HepG2 (cell line): ENCODE measurements around the gene AADACL2. TPM values are rescaled to one million over a fixed set of nuclear protein-coding genes. Genes with fewer than 3 reads are reported as not detected.

Source experiments
- ATF4 ChIP-seq, 2 experiments: fragments of 450-650 bp in 1 of 2; sonication (generic) in 1 of 2; formaldehyde crosslinking; IDR thresholded peaks; 2 replicates each; pipeline versions ENCODE4 v1.5.0 to v1.8.0; 2020 to 2022; ENCODE audit warnings: mild to moderate bottlenecking in 1 of 2, missing genetic modification reagents in 1 of 2
- BRF2 ChIP-seq: sonication (generic); formaldehyde crosslinking; IDR thresholded peaks from 2 replicates; pipeline ENCODE4 v1.8.1; 2022; ENCODE audit warnings: mild to moderate bottlenecking, missing genetic modification reagents
- CHD4 ChIP-seq: fragments of 200-600 bp; sonication (generic); IDR thresholded peaks from 2 replicates; pipeline ENCODE4 v1.7.0; 2017; ENCODE audit warnings: mild to moderate bottlenecking, low read length, borderline replicate concordance
- ELK4 ChIP-seq: sonication (generic); formaldehyde crosslinking; IDR thresholded peaks from 2 replicates; pipeline ENCODE4 v1.9.0; 2021; ENCODE audit warnings: missing genetic modification reagents, borderline replicate concordance
- FOXA3 ChIP-seq: IDR thresholded peaks from 2 replicates; pipeline ENCODE4 v1.6.1; 2016; ENCODE audit warnings: missing genetic modification reagents, missing compliant biosample characterization
- FOXM1 ChIP-seq: sonication (generic); formaldehyde crosslinking; IDR thresholded peaks from 2 replicates; pipeline ENCODE4 v1.5.0; 2020; ENCODE audit warnings: missing genetic modification reagents
- HDAC2 ChIP-seq: sonication (generic); formaldehyde crosslinking; IDR thresholded peaks from 2 replicates; pipeline ENCODE4 v1.4.0; 2020; ENCODE audit warnings: missing genetic modification reagents
- HOXA7 ChIP-seq: sonication (generic); formaldehyde crosslinking; IDR thresholded peaks from 2 replicates; pipeline ENCODE4 v1.8.1; 2022; ENCODE audit warnings: mild to moderate bottlenecking, missing genetic modification reagents, moderate library complexity
- ISL2 ChIP-seq: sonication (generic); formaldehyde crosslinking; IDR thresholded peaks from 2 replicates; pipeline ENCODE4 v1.5.0; 2020; ENCODE audit warnings: missing genetic modification reagents
- KDM4B ChIP-seq: sonication (generic); formaldehyde crosslinking; IDR thresholded peaks from 2 replicates; pipeline ENCODE4 v1.4.0; 2020; ENCODE audit warnings: missing genetic modification reagents
- KDM6A ChIP-seq: IDR thresholded peaks from 2 replicates; pipeline ENCODE4 v1.6.1; 2016; ENCODE audit warnings: low read depth
- KLF9 ChIP-seq: IDR thresholded peaks from 2 replicates; pipeline ENCODE4 v1.6.1; 2016; ENCODE audit warnings: low read depth
- MAZ ChIP-seq, 2 experiments: sonication (generic) in 1 of 2; formaldehyde crosslinking in 1 of 2; IDR thresholded peaks; 2 replicates each; pipeline versions ENCODE4 v1.5.0 to v1.6.1; 2012 to 2020; ENCODE audit warnings: low read depth in 2 of 2, mild to moderate bottlenecking in 2 of 2, borderline replicate concordance in 1 of 2, improper control_type of control experiment in 1 of 2, low read length in 1 of 2, missing genetic modification reagents in 1 of 2, moderate library complexity in 1 of 2
- MTERF4 ChIP-seq: sonication (generic); formaldehyde crosslinking; IDR thresholded peaks from 2 replicates; pipeline ENCODE4 v1.8.0; 2023; ENCODE audit warnings: mild to moderate bottlenecking, missing genetic modification reagents
- NR2F1 ChIP-seq, 2 experiments: fragments of 450-650 bp in 1 of 2; formaldehyde crosslinking in 1 of 2; IDR thresholded peaks; 2 replicates each; pipeline versions ENCODE4 v1.5.0 to v1.6.1; 2016 to 2020; ENCODE audit warnings: mild to moderate bottlenecking in 1 of 2, missing compliant biosample characterization in 1 of 2, missing genetic modification reagents in 1 of 2, moderate library complexity in 1 of 2
- NR2F6 ChIP-seq, 2 experiments: IDR thresholded peaks; 2 replicates each; pipeline ENCODE4 v1.6.1; 2016; ENCODE audit warnings: antibody characterized with exemption in 1 of 2, mild to moderate bottlenecking in 1 of 2
- POLR2A ChIP-seq, 2 experiments: IDR thresholded peaks; 2 replicates each; pipeline ENCODE4 v1.6.1; 2011; ENCODE audit warnings: low read depth in 2 of 2, low read length in 2 of 2, mild to moderate bottlenecking in 1 of 2, moderate library complexity in 1 of 2; ENCODE audit not compliant: insufficient read depth in 1 of 2
- SP140L ChIP-seq: sonication (generic); formaldehyde crosslinking; IDR thresholded peaks from 2 replicates; pipeline ENCODE4 v1.4.0; 2020; ENCODE audit warnings: missing genetic modification reagents, borderline replicate concordance
- TBL1XR1 ChIP-seq: fragments of 150-350 bp; IDR thresholded peaks from 2 replicates; pipeline ENCODE4 v1.6.1; 2014; ENCODE audit warnings: borderline replicate concordance, low read length; ENCODE audit not compliant: partially characterized antibody
- TCF7 ChIP-seq: sonication (generic); IDR thresholded peaks from 2 replicates; pipeline ENCODE4 v1.6.1; 2016; ENCODE audit warnings: antibody characterized with exemption, low read depth
- ZBTB42 ChIP-seq: sonication (generic); formaldehyde crosslinking; IDR thresholded peaks from 2 replicates; pipeline ENCODE4 v1.5.0; 2020; ENCODE audit warnings: mild to moderate bottlenecking, missing genetic modification reagents
- ZBTB7B ChIP-seq: sonication (generic); formaldehyde crosslinking; IDR thresholded peaks from 2 replicates; pipeline ENCODE4 v1.4.0; 2020; ENCODE audit warnings: missing genetic modification reagents
- ZMYM4 ChIP-seq: sonication (generic); formaldehyde crosslinking; IDR thresholded peaks from 2 replicates; pipeline ENCODE4 v1.8.1; 2023; ENCODE audit warnings: mild to moderate bottlenecking, missing genetic modification reagents
- ZNF337 ChIP-seq: sonication (generic); formaldehyde crosslinking; IDR thresholded peaks from 2 replicates; pipeline ENCODE4 v1.5.1; 2020; ENCODE audit warnings: missing genetic modification reagents, low read depth, mild to moderate bottlenecking, borderline replicate concordance
- ZNF362 ChIP-seq: sonication (generic); formaldehyde crosslinking; IDR thresholded peaks from 2 replicates; pipeline ENCODE4 v1.4.0; 2020; ENCODE audit warnings: missing genetic modification reagents, mild to moderate bottlenecking, borderline replicate concordance
- ZNF614 ChIP-seq: IDR thresholded peaks from 2 replicates; pipeline ENCODE4 v1.6.1; 2018; ENCODE audit warnings: missing biosample characterization, missing genetic modification reagents, inconsistent platforms, borderline replicate concordance
- ZNF879 ChIP-seq: sonication (generic); formaldehyde crosslinking; IDR thresholded peaks from 2 replicates; pipeline ENCODE4 v1.8.1; 2023; ENCODE audit warnings: missing genetic modification reagents
- polyA plus RNA-seq, 8 experiments: library from polyadenylated mRNA; depleted of rRNA in 3 of 8; stranded (reverse) in 7 of 8; unstranded in 1 of 8; fragments of >200 nt; fragmentation: Illumina TruSeq in 4 of 8; extraction: Trizol in 4 of 8; gene quantifications; 2 replicates each; pipeline versions ENCODE4 v1.2.1 to v1.2.3, GENCODE V29; 2011 to 2016; ENCODE audit warnings: low read depth in 4 of 8, missing spikeins in 1 of 8, mixed read lengths in 1 of 8; ENCODE audit not compliant: insufficient read depth in 1 of 8
- total RNA-seq, 5 experiments: library from RNA; depleted of rRNA; stranded (reverse); fragments of >200 nt; fragmentation: Illumina TruSeq; extraction: Trizol; gene quantifications; 2 replicates each; pipeline ENCODE4 v1.2.3, GENCODE V29; 2016; ENCODE audit warnings: low read depth in 1 of 5

The AADACL2 gene
- total and polyA plus RNA-seq, 2 of the 13 experiments (the other 11 are each of a cell fraction or from before 2014, with no cell fraction given), result not detected

- no peak for TF ChIP-seq BRF2
- peak; percentile 32 to 65; a peak in 3 of 4 replicates for TF ChIP-seq POLR2A (IDR thresholded peaks at IDR 0.05; ENCODE audit: insufficient read depth in 1 of 2, low read depth in 2 of 2, low read length in 2 of 2)
- TF ChIP-seq ZBTB42 (CRISPR knock-in tag), result no peak
- no peak for TF ChIP-seq HOXA7 (CRISPR knock-in tag)
- TF ChIP-seq ZNF362 (CRISPR knock-in tag), result peak; percentile 75; the same call in 1 of the 2 replicates
- TF ChIP-seq FOXM1 (CRISPR knock-in tag), result no peak
- TF ChIP-seq KLF9 (CRISPR knock-in tag), result no peak
- no peak for TF ChIP-seq ELK4 (CRISPR knock-in tag)
- TF ChIP-seq ZNF879 (CRISPR knock-in tag), result no peak
- TF ChIP-seq HDAC2 (CRISPR knock-in tag), result peak; percentile 70; the same call in 1 of the 2 replicates
- TF ChIP-seq ZBTB7B (CRISPR knock-in tag), result 0 out of 2 replicates have a peak, but pooled peaks have one; percentile 60
- no peak for TF ChIP-seq MTERF4 (CRISPR knock-in tag)
- TF ChIP-seq TCF7, result 0 out of 2 replicates have a peak, but pooled peaks have one; percentile 28
- TF ChIP-seq ZNF337, result no peak
- TF ChIP-seq KDM6A (CRISPR knock-in tag), result peak; percentile 40; the same call in 1 of the 2 replicates
- peak; percentile 62 for TF ChIP-seq TBL1XR1
- TF ChIP-seq ATF4 (CRISPR knock-in tag; IDR thresholded peaks at IDR 0.05), result no peak
- TF ChIP-seq FOXA3, result peak; percentile 68
- TF ChIP-seq NR2F1 (CRISPR knock-in tag; IDR thresholded peaks at IDR 0.05), result peak; percentile 89 to 90
- no peak; the same call in 1 of the 2 replicates for TF ChIP-seq ZNF614 (CRISPR knock-in tag)
- TF ChIP-seq MAZ (IDR thresholded peaks at IDR 0.05; ENCODE audit: borderline replicate concordance, low read depth, low read length), result 0 out of 2 replicates have a peak, but pooled peaks have one; percentile 23
- TF ChIP-seq MAZ (CRISPR knock-in tag; IDR thresholded peaks at IDR 0.05; ENCODE audit: low read depth), result no peak
- 0 out of 2 replicates have a peak, but pooled peaks have one; percentile 36 for TF ChIP-seq ISL2
- TF ChIP-seq SP140L (CRISPR knock-in tag), result no peak
- TF ChIP-seq NR2F6 (IDR thresholded peaks at IDR 0.05), result peak; percentile 91
- TF ChIP-seq NR2F6 (CRISPR knock-in tag; IDR thresholded peaks at IDR 0.05), result peak; percentile 94
- peak; percentile 60; the same call in 1 of the 2 replicates for TF ChIP-seq KDM4B (CRISPR knock-in tag)
- TF ChIP-seq CHD4, result no peak
- TF ChIP-seq ZMYM4, result peak; percentile 68
Measured at GRCh38 chr3:151770956-151771355, 37.2 kb downstream of the AADACL2 start (continued).
